ENCODE data around the gene POLR3B.

GRCh38 chr12:106498056-106498455 lies 140.5 kb downstream of the POLR3B start:
- TF ChIP-seq CTCF (IDR thresholded peaks at IDR 0.05) (no peak), ZFX (IDR thresholded peaks at IDR 0.05; ENCODE audit: borderline replicate concordance) (no peak)

Measured in 22Rv1 (cell line).